Inflammatory macrophage treated with lipopolysaccharide for 4 hours (primary cell): ENCODE measurements around the gene WBP4.

ENCODE experiments used
- DNase-seq: peaks from one replicate; pipeline ENCODE4 v3.0.0-alpha.2; 2020

WBP4 gene

GRCh38 chr13:41049480-41050440 lies 11.5 kb upstream of the WBP4 start:
- DNase-seq, result peak; percentile 87

- DNase-seq, result no peak
Measured at GRCh38 chr13:41052441-41052840, 8.9 kb upstream of the WBP4 start.

- peak; percentile 92 for DNase-seq
Measured at GRCh38 chr13:41053384-41053826, 7.9 kb upstream of the WBP4 start.

GRCh38 chr13:41054212-41054877 lies 7.0 kb upstream of the WBP4 start:
- peak; percentile 52 for DNase-seq

- peak; percentile 30 for DNase-seq
Measured at GRCh38 chr13:41054919-41055619, 6.2 kb upstream of the WBP4 start.

GRCh38 chr13:41056194-41056593 lies 5.1 kb upstream of the WBP4 start:
- no peak for DNase-seq

- no peak for DNase-seq
Measured at GRCh38 chr13:41056826-41057711, 4.2 kb upstream of the WBP4 start.

GRCh38 chr13:41058295-41059070 lies 2.8 kb upstream of the WBP4 start:
- DNase-seq, result no peak

- DNase-seq, result peak; percentile 13
Measured at GRCh38 chr13:41059456-41060081, 1.7 kb upstream of the WBP4 start.

- peak; percentile 98 for DNase-seq
Measured at GRCh38 chr13:41060082-41060723, 1.1 kb upstream of the WBP4 start.

- DNase-seq, result peak; percentile 96
Measured at GRCh38 chr13:41060724-41061074, 610 bp upstream of the WBP4 start.

GRCh38 chr13:41061914-41062837 lies 867 bp downstream of the WBP4 start:
- peak; percentile 89 for DNase-seq

- no peak for DNase-seq
Measured at GRCh38 chr13:41064493-41064892, 3.2 kb downstream of the WBP4 start.

GRCh38 chr13:41065078-41065477 lies 3.8 kb downstream of the WBP4 start:
- no peak for DNase-seq

GRCh38 chr13:41074523-41074922 lies 13.2 kb downstream of the WBP4 start:
- DNase-seq, result no peak

GRCh38 chr13:41075034-41075433 lies 13.7 kb downstream of the WBP4 start:
- DNase-seq, result peak; percentile 27

GRCh38 chr13:41075485-41075884 lies 14.2 kb downstream of the WBP4 start:
- DNase-seq, result no peak

GRCh38 chr13:41077475-41077874 lies 16.2 kb downstream of the WBP4 start:
- DNase-seq, result no peak

GRCh38 chr13:41079725-41080124 lies 18.4 kb downstream of the WBP4 start:
- no peak for DNase-seq
